ENCODE results near the gene NRXN3. TPM values are rescaled to one million over a fixed set of nuclear protein-coding genes. Genes with fewer than 3 reads are reported as not detected.

Gene NRXN3
- total and polyA plus RNA-seq, 2 experiments from 2014 or later = 1.0 to 1.8 TPM

DNA sequence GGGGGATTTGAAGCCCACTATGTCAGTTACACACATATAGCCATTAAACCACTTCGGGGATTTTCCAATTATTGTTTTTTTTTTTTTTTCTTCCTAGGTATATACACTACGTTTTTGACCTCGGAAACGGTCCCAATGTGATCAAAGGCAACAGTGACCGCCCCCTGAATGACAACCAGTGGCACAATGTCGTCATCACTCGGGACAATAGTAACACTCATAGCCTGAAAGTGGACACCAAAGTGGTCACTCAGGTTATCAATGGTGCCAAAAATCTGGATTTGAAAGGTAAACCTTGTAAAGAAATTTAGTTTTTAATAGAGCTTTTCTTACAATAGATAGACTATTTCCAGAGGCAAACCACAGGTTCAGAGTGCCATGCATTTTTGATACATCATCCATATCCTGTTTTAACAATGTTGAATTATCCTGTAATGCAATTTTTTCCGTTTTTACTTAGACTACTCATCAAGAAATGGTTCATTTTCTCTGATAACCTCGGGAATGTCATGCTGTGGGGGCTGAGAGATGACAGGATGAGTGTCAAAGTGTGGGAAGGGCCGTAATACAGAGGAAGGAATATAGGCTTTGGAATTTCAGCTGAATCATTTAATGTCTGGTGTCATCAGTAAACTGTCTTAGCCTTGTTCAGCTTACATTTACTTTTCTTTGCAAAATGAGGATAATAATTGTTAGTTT lies 797.1 kb downstream of the NRXN3 start:
- Mint-ChIP-seq H3K9me3 (no peaks in the 10 kb centered on the region), H3K27me3 (ENCODE audit: insufficient read depth, low read depth, poor library complexity) (peaks cover 3% of the 10 kb centered on the region), H3K27ac (no peak overlapping the region), H3K4me3 (no peak overlapping the region), H3K4me1 (peaks cover 6% of the 10 kb centered on the region; the same call in 2 of the 3 replicates), H3K36me3 (ENCODE audit: low read depth) (no peaks in the 10 kb centered on the region)
- H3K4me1 ChIP-seq (ENCODE audit: insufficient read depth) = no peaks in the 10 kb centered on the region
- no peak overlapping the region for H3K27ac ChIP-seq (ENCODE audit: low read depth)
- no peaks in the 10 kb centered on the region; the same call in 1 of the 2 replicates for H3K9me2 ChIP-seq (ENCODE audit: insufficient read depth)
- no peaks in the 10 kb centered on the region for H4K20me1 ChIP-seq (replicated peaks; ENCODE audit: insufficient read depth)
- no peak overlapping the region for H3K4me3 ChIP-seq
- H3F3A ChIP-seq (replicated peaks; ENCODE audit: low read depth) = no peaks in the 10 kb centered on the region
- H3K27me3 ChIP-seq (ENCODE audit: insufficient read depth) = no peaks in the 10 kb centered on the region
- no peak for DNase-seq (ENCODE audit: low spot score)
- TF ChIP-seq ZNF462 (CRISPR knock-in tag; IDR thresholded peaks at IDR 0.05) (no peak), ZNF114 (CRISPR knock-in tag; IDR thresholded peaks at IDR 0.05) (no peak), POLR2AphosphoS5 (IDR thresholded peaks at IDR 0.05; ENCODE audit: low read depth) (no peak), STAT1 (IDR thresholded peaks at IDR 0.05; ENCODE audit: unreplicated experiment) (no peak), EZH2phosphoT487 (IDR thresholded peaks at IDR 0.05; ENCODE audit: unreplicated experiment) (no peak), ZNF331 (CRISPR knock-in tag; IDR thresholded peaks at IDR 0.05; ENCODE audit: low read depth) (no peak), EZH2 (IDR thresholded peaks at IDR 0.05; ENCODE audit: low read depth, unreplicated experiment) (no peak)
- TF ChIP-seq, protein P1, sequence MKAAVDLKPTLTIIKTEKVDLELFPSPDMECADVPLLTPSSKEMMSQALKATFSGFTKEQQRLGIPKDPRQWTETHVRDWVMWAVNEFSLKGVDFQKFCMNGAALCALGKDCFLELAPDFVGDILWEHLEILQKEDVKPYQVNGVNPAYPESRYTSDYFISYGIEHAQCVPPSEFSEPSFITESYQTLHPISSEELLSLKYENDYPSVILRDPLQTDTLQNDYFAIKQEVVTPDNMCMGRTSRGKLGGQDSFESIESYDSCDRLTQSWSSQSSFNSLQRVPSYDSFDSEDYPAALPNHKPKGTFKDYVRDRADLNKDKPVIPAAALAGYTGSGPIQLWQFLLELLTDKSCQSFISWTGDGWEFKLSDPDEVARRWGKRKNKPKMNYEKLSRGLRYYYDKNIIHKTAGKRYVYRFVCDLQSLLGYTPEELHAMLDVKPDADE (IDR thresholded peaks at IDR 0.05) = no peak
- TF ChIP-seq, protein P2, sequence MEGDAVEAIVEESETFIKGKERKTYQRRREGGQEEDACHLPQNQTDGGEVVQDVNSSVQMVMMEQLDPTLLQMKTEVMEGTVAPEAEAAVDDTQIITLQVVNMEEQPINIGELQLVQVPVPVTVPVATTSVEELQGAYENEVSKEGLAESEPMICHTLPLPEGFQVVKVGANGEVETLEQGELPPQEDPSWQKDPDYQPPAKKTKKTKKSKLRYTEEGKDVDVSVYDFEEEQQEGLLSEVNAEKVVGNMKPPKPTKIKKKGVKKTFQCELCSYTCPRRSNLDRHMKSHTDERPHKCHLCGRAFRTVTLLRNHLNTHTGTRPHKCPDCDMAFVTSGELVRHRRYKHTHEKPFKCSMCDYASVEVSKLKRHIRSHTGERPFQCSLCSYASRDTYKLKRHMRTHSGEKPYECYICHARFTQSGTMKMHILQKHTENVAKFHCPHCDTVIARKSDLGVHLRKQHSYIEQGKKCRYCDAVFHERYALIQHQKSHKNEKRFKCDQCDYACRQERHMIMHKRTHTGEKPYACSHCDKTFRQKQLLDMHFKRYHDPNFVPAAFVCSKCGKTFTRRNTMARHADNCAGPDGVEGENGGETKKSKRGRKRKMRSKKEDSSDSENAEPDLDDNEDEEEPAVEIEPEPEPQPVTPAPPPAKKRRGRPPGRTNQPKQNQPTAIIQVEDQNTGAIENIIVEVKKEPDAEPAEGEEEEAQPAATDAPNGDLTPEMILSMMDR (conservative IDR thresholded peaks at IDR 0.05; ENCODE audit: low read depth in 2 of 2) = no peak
- H3K4me2 ChIP-seq = no peak overlapping the region
- no peaks in the 10 kb centered on the region for H3K79me2 ChIP-seq (replicated peaks; ENCODE audit: insufficient read depth)
- no peak overlapping the region for H2AFZ ChIP-seq
- no peak for ATAC-seq
- no peaks in the 10 kb centered on the region for H3K36me3 ChIP-seq (ENCODE audit: insufficient read depth)

Measured in GM23338 (cell line).